Measurements from ENCODE around the gene CD247.

CD247 gene

GRCh38 chr1:167541610-167542009 lies 23.3 kb upstream of the CD247 start:
- no peak for DNase-seq

- DNase-seq, result no peak
Observed at GRCh38 chr1:167541003-167541402, 22.7 kb upstream of the CD247 start.

DNA sequence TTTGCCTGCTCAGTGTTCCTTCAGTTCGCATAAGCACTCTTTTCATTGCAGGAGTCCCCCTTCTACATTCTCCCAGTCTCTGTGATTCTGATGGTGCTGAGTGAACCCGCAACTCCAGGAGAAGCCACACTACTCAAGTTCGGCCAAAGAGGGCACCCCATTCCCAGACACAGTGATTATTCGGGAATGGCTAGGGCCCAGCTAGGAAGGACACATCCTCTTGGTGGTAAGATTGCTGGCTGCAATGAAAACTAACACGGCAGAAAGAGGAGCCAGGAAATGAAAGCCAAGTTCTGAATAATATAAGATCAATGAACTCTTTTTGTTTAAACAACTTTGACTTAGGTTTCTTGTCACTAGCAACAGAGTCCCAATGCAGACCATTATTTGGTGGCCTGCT lies 20.3 kb upstream of the CD247 start:
- DNase-seq, result no peak

GRCh38 chr1:167533851-167534300 lies 15.5 kb upstream of the CD247 start:
- DNase-seq, result peak; percentile 66

- no peak for DNase-seq
Observed at GRCh38 chr1:167532964-167533824, 14.9 kb upstream of the CD247 start.

- no peak for DNase-seq
Observed at GRCh38 chr1:167532375-167532774, 14.0 kb upstream of the CD247 start.

- DNase-seq, result no peak
Observed at GRCh38 chr1:167529829-167530474, 11.6 kb upstream of the CD247 start.

- no peak for DNase-seq
Observed at GRCh38 chr1:167528057-167528728, 9.9 kb upstream of the CD247 start.

- DNase-seq, result no peak
Observed at GRCh38 chr1:167526667-167527383, 8.5 kb upstream of the CD247 start.

- no peak for DNase-seq
Observed at GRCh38 chr1:167524651-167525050, 6.3 kb upstream of the CD247 start.

- DNase-seq, result no peak
Observed at GRCh38 chr1:167522246-167522645, 3.9 kb upstream of the CD247 start.

GRCh38 chr1:167520711-167521206 lies 2.4 kb upstream of the CD247 start:
- no peak for DNase-seq

DNA sequence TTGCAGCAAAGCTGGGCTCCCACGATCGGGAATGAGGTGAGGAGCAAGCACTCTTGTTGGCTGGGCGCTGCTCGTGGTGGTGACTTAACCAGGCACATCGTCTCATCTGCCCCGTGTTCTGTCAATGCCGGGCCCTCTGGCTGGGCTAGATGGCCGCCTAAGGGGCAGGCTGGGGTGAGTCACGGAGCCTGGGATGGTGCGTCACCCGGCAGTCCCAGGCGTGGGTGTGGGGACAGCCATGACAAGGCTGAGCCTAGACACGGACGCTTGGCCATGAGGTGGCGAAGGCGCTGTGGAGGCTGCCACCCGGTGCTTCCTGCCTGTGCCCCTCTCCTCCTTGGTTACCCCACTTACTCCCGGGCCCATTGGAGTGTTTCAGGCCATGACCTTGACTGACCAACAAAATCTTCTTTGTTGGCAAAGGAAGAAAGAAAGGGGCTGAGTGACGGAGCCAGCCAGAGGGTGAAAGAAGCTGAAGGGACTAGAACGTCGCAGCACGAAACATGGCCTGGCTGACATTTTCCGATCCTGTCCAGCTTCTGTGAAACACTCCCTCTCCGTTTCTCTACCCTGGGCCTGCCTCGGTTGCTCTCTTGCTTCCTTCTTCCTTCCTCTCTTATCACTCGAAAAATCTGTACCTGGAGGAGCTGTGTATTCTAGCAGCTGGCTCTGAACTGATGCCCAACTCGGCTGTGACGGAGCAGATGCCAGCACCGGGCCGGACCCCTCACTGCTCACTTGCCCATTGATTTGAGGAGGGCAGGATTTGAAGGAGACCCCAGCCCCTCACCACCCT lies 596 bp downstream of the CD247 start:
- no peak for DNase-seq

DNA sequence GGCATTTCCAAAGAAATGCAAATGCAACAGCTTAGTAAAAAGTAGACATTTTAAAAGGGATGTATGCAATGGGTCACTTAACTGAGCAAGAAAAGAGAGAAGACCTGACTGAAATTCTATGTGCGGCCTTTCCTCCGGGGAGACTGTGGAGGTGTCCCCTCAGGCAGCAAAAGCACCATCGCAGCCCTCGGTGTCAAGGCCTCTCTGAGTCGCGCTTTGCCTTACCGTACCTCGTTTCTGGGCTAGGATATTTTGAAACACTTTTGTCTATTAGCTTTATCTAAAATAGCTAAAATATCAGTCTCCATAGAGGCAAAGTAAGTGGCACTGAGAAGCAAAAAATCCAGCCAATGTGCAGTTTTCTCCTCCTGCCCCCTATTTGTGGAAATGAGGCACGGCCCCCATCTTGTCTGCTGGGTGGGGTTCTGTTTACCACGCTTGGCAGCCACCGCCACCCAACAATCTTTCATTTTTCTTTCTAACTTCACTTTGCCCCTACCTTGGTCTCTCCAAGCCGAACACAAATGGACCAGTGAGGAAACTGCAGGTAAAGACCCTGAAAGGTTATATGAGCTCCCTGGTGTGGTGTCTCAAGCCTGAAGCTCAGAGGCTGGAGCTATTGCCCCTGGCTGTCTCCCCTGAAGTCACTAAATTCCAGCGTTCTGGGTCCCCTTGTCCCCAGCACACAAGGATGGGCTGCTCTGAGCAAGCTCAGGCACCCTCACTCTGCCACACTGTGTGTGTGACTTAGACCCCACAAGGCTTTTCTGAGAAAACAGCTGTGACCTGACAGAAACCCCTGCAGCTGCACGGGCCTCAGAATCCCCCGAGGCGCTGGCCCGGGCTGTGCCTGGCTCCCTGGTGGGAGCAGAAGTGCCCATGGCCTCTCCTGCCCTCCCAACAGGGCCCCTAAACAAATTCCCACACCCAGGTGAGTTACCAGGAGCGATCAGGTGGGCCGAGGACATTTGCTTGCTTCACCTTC lies 1.6 kb downstream of the CD247 start:
- DNase-seq, result no peak

DNA sequence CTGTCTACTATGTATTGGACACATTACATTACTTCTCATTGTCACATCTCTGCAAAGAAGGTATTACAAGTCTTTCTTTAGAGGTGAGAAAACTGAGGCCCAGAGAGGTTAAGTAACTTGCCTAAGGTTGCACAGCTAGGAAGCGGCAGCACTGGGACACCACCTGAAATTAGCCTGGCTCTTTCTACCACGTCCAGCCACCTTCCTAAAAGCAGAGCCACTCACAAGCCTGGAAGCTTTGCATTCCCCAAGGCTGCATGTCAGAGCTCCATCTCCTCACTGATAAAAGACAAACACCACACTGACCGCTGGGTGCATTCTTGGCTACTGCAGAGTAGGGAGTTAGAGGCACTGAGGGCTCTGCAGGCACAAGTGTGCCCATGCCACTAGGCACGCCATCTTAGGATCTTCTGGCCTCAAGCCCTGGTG lies 2.4 kb downstream of the CD247 start:
- no peak for DNase-seq

DNA sequence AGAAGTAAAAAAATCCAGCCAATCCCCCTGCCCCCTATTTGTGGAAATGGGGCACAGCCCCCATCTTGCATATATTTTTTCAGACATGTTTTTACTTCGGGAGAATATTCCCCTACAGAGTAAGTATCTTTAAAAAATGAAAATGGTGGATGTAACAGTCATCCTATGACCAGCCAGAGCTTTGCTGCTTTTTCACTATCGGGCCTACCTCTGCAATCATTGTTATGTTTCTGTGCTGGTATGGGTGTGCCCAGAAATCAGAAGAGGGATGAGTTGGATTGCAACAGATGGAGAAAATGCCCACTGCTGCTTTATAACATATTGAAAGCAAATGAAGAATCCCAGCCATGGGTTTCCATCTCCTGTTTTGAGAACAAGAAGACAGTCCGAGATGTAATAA lies 2.9 kb downstream of the CD247 start:
- no peak for DNase-seq

DNA sequence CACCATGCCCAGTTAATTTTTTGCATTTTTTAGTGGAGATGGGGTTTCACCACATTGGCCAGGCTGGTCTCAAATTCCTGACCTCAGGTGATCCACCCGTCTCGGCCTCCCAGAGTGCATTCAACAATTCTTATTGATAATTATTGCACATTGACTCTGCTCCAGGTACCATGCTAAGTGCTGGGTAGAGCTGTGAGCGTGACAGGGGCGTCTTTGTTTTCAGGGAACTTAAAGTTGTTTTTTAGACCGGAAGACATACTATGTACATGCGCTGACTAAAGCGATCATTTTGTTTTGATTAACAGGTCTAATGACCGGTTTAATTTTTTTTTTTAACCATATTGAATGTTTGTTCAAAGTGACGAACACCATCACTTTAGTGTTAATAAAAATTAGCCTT lies 4.0 kb downstream of the CD247 start:
- DNase-seq, result no peak

- DNase-seq, result no peak
Observed at GRCh38 chr1:167512046-167512654, 6.2 kb downstream of the CD247 start.

DNA sequence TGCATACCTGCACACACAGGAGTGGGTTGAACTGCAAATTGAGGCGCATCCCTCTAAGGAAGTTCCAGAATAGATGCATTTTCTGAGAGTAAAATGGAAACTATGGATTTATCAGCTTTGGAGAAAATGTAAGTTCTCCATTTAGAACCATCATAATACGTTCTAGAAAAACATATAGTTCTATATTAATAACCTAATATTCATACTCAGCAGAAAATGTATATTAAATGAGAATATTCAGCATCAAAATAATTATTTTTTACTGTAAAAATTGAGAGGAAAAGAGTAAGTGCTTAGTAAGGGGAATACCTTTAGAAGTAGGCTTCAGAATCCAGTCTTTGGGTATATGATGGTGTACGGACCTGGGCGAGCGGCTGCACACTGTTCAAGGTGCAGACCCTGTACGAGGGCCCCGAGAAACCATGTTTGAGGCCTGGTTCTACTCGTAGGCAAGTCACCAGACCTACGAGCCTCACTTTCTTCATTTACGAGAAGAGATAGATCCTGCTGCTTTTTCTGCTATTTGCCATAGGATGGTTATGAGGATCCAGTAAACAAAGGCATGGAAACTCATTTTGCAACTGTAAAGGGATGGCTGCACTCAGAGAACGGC lies 6.8 kb downstream of the CD247 start:
- DNase-seq, result no peak

GRCh38 chr1:167510881-167511280 lies 7.4 kb downstream of the CD247 start:
- DNase-seq, result no peak
